Lung (tissue), 12 donors: Measurements from ENCODE around the gene IFNL1. TPM values are rescaled to one million over a fixed set of nuclear protein-coding genes. Genes with fewer than 3 reads are reported as not detected.

Experiments used
- ATAC-seq: fragments of 200-7000 bp; cut with Tn5 transposase; one replicate; pipeline ENCODE4 v1.9.1; 2020; ENCODE audit warnings: moderate number of reproducible peaks; ENCODE audit not compliant: insufficient read depth, low FRiP score
- DNase-seq, 3 donors: peaks; one replicate each; pipeline ENCODE4 v3.0.0-alpha.2; 2013 to 2017
- H3K27ac ChIP-seq, 2 donors: one replicate each; pipeline ENCODE4 v1.5.1; 2013; ENCODE audit warnings: mild to moderate bottlenecking in 2 of 2, moderate library complexity in 2 of 2, control low read depth in 1 of 2, inconsistent platforms in 1 of 2, low read depth in 1 of 2, low read length in 1 of 2
- H3K27me3 ChIP-seq, 3 donors: one replicate each; pipeline ENCODE4 v1.5.1; 2013; ENCODE audit warnings: low read length in 2 of 3; ENCODE audit not compliant: control insufficient read depth in 3 of 3, insufficient read depth in 3 of 3
- H3K36me3 ChIP-seq, 4 donors: one replicate each; pipeline ENCODE4 v1.5.1; 2013; ENCODE audit warnings: low read length in 4 of 4, mild to moderate bottlenecking in 1 of 4, moderate library complexity in 1 of 4; ENCODE audit not compliant: control insufficient read depth in 4 of 4, insufficient read depth in 4 of 4
- H3K4me1 ChIP-seq, 5 donors: one replicate each; pipeline ENCODE4 v1.5.1; 2013; ENCODE audit warnings: low read length in 5 of 5, mild to moderate bottlenecking in 2 of 5, moderate library complexity in 1 of 5; ENCODE audit not compliant: control insufficient read depth in 5 of 5, insufficient read depth in 5 of 5
- H3K4me3 ChIP-seq: one replicate; pipeline ENCODE4 v1.5.1; 2013; ENCODE audit warnings: mild to moderate bottlenecking, control low read depth, moderate library complexity
- H3K9ac ChIP-seq, 2 donors: one replicate each; pipeline ENCODE4 v1.5.1; 2013; ENCODE audit warnings: low read length in 2 of 2, control low read depth in 1 of 2; ENCODE audit not compliant: insufficient read depth in 1 of 2
- H3K9me3 ChIP-seq, 4 donors: one replicate each; pipeline ENCODE4 v1.5.1; 2013; ENCODE audit warnings: low read length in 3 of 4, mild to moderate bottlenecking in 1 of 4, moderate library complexity in 1 of 4; ENCODE audit not compliant: control insufficient read depth in 4 of 4, insufficient read depth in 3 of 4
- CTCF ChIP-seq: IDR thresholded peaks from 2 replicates; pipeline ENCODE4 v1.5.1; 2012; ENCODE audit warnings: mild to moderate bottlenecking; ENCODE audit errors: control extremely low read depth, extremely low read depth
- WGBS, 2 donors: extraction: QIAGEN DNeasy Blood & Tissue Kit; methylation state at CpG; one replicate each; pipeline ENCODE4 v1.1.7; 2013; 5-methylcytosine and 5-hydroxymethylcytosine counted together
- polyA plus RNA-seq, 2 donors: library from polyadenylated mRNA; stranded (reverse); fragments of 200-250 nt; gene quantifications; one replicate each; pipeline ENCODE4 v1.2.1, GENCODE V29; 2013
- total RNA-seq, 2 donors: library from RNA; depleted of rRNA in 1 of 2; stranded (reverse); fragments of >200 nt in 1 of 2; gene quantifications; one replicate each; pipeline ENCODE4 v1.2.1, GENCODE V29; 2014 to 2021
- donor health status: control.
- donor health status: control.
- donor health status: Bipolar disorder and iron deficiency.
- donor health status: healthy.
- donor health status: DM: yes; HTN: yes; CAD: no.

The IFNL1 gene
- total and polyA plus RNA-seq, 4 donors: 0.17 TPM; not detected in 3

DNA sequence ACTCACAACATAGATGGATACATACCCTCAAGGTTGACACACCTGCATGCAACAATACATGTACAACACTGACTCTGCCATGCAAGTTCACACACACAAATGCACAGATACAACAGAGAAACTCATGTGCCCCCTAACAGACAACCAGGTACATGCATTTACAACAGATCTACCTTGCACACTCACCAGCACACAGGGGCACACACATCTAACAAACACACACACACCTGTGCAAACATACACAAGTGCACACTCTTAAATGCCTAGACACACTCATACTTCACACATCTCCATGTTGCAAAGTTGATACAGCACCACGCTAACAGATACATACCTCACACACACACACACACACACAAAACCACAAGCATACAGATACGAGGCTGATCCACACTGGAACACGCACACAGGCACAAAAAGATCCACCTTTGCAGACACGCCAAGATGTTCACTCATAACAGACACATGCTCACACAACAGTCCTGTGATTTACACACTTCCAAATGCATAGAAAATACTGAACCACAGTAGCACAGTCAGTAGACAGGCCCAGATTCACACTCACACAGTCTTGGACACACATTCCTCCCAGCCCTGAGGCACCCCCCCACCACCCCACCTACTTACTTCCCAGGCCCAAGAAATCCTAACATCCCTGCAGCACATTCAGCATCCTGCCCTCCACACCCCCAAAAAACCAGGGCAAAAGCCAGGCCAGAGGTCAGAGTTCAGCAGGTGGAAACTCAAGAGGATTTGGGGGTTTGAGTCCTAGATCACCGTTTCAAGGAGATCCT is 23.1 kb downstream of the IFNL1 start:
- peaks cover 0 to 10% (median 3%) of the 10 kb centered on the region in 5 donors for H3K4me1 ChIP-seq
- no peak overlapping the region for H3K9ac ChIP-seq
- H3K36me3 ChIP-seq: peaks cover 0 to 6% (median 0%) of the 10 kb centered on the region in 4 donors
- no peak for DNase-seq
- no peak overlapping the region for H3K4me3 ChIP-seq
- no peak for ATAC-seq
- H3K9me3 ChIP-seq: no peaks in the 10 kb centered on the region
- no peak for TF ChIP-seq CTCF
- 78 to 87% methylated on average over 5 of the region's 5 CpGs for WGBS, 2 donors
- no peak overlapping the region for H3K27ac ChIP-seq
- H3K27me3 ChIP-seq: no peaks in the 10 kb centered on the region

DNA sequence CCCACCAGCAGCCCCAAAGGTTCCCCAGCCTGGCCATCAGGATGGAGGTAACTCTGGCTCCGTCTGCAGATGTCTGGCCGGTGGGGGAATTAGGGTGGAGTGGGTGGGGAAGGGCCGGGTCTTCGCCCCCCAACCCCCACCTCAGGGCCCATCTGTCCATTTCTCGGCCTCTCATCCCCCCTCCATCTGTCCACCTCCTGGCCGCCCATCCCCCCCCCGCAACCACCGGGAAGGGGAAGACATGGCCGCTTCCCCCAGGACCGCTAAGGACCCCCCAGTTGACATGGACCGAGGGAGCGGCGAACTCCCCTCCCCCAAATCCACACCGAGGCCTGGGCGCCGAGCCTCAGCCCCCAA is 23.7 kb downstream of the IFNL1 start:
- H3K36me3 ChIP-seq: no peaks in the 10 kb centered on the region
- no peak overlapping the region for H3K27ac ChIP-seq
- TF ChIP-seq CTCF: no peak
- no peaks in the 10 kb centered on the region for H3K9me3 ChIP-seq
- ATAC-seq: no peak
- no peak for DNase-seq
- H3K4me3 ChIP-seq: no peak overlapping the region
- no peak overlapping the region for H3K9ac ChIP-seq
- 37 to 53% methylated on average over 11 to 16 of the region's 16 CpGs for WGBS, 2 donors
- H3K4me1 ChIP-seq: peaks cover 0 to 10% (median 3%) of the 10 kb centered on the region in 5 donors
- H3K27me3 ChIP-seq: no peaks in the 10 kb centered on the region

DNA sequence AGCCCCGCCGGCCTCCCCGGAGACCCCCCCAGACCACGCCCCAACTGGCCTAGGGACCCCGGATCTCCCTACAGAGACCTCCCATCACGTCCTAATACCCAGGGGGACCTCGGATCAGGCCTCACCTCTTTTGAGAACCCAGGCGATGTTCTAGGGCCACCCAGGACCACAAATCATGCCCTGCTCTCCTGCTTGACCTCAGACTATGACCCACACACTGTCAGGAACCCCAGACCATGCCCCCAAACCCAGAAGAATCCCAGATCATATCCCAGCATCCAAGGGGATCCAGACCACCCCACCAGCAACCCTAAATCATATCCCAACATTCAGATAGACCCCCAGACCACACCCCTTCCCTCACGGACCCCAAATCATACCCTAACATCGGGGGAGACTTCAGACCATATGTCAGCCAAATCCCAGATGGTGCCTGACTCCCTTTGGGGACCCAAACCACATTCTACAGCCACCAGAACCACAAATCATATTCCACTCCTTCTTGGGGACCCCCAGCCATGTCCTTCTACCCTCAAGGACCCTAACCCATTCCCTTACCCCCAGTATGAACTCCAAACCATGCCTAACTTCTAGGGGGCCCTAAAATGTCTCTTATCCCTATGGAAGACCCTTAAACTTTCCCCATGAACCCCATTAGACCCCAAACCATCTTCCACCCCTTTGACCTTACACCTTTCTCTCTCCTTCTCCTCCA is 25.1 kb downstream of the IFNL1 start:
- TF ChIP-seq CTCF: no peak
- H3K27ac ChIP-seq: no peak overlapping the region
- H3K36me3 ChIP-seq: peaks cover 0 to under 1% (median 0%) of the 10 kb centered on the region in 4 donors
- DNase-seq: no peak
- WGBS, 2 donors: 18 to 21% methylated on average over 9 to 10 of the region's 10 CpGs
- no peak overlapping the region for H3K9ac ChIP-seq
- peaks cover 0 to 1% (median 0%) of the 10 kb centered on the region in 4 donors for H3K9me3 ChIP-seq
- no peak overlapping the region for H3K4me3 ChIP-seq
- no peaks in the 10 kb centered on the region for H3K27me3 ChIP-seq
- H3K4me1 ChIP-seq: peaks cover 0 to 10% (median 3%) of the 10 kb centered on the region in 5 donors
- ATAC-seq: no peak
